Measurements from ENCODE around the gene TEAD3. TPM values are rescaled to one million over a fixed set of nuclear protein-coding genes. Genes with fewer than 3 reads are reported as not detected.
"Not testable (repeated sequence)": the region's sequence is repeated elsewhere in the genome, so short reads cannot be mapped to it uniquely, and the experiment has no call there.

Gene TEAD3
- polyA plus RNA-seq, 1 donor from 2014 or later, result 0.10 TPM

DNA sequence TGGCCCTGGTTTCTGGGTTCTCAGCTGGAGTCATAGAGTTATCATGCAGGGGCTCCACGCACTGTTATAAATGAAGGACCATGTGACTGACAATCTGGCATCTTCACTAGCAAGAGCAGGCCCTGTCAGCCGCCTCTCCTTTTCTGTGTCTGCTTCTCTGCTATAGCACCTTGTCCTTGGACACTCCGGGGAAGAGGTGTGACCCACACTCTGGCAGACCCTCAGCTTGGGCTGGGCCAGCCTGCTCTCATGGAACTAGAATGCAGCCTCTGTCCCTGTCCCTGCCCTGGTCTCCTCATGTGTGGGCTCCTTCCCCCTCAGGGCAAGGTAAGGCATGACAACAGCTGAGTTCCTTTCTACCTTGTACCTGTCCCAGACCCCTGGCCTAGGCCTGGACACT, 55.7 kb downstream of the TEAD3 start:
- Histone ChIP-seq H2AFZ (ENCODE audit: low read depth, low read length) (no peak overlapping the region), H3K27ac (ENCODE audit: low read length) (no peak overlapping the region), H3F3A (ENCODE audit: insufficient read depth, low read length, poor library complexity, severe bottlenecking) (no peaks in the 10 kb centered on the region), H3K4me3 (ENCODE audit: low read length) (no peak overlapping the region), H3K9me2 (ENCODE audit: insufficient read depth, low read length) (no peaks in the 10 kb centered on the region), H4K20me1 (ENCODE audit: insufficient read depth) (no peaks in the 10 kb centered on the region), H3K9me3 (ENCODE audit: low read length) (no peaks in the 10 kb centered on the region), H3K4me2 (ENCODE audit: low read length) (no peak overlapping the region), H3K79me2 (replicated peaks; ENCODE audit: insufficient read depth, low read length) (no peaks in the 10 kb centered on the region), H3K27me3 (ENCODE audit: insufficient read depth, low read depth, low read length) (no peaks in the 10 kb centered on the region), H3K36me3 (ENCODE audit: insufficient read depth, low read length) (no peaks in the 10 kb centered on the region), H3K9ac (ENCODE audit: low read length) (no peak overlapping the region)
- TF ChIP-seq RAD21 (conservative IDR thresholded peaks at IDR 0.05) (no peak), POLR2AphosphoS5 (IDR thresholded peaks at IDR 0.05) (no peak), SMC3 (conservative IDR thresholded peaks at IDR 0.05; ENCODE audit: poor library complexity) (no peak), EZH2 (IDR thresholded peaks at IDR 0.05; ENCODE audit: borderline replicate concordance, insufficient read depth, low read length, poor library complexity, severe bottlenecking) (no peak), MXI1 (conservative IDR thresholded peaks at IDR 0.05; ENCODE audit: poor library complexity, severe bottlenecking) (no peak), EP300 (conservative IDR thresholded peaks at IDR 0.05; ENCODE audit: poor library complexity, severe bottlenecking) (no peak)

- Histone ChIP-seq H3K27ac (ENCODE audit: low read length) (no peak overlapping the region), H3K9ac (ENCODE audit: low read length) (no peak overlapping the region), H4K20me1 (ENCODE audit: insufficient read depth) (no peaks in the 10 kb centered on the region), H3K9me3 (ENCODE audit: low read length) (no peaks in the 10 kb centered on the region), H3K4me2 (ENCODE audit: low read length) (no peak overlapping the region), H2AFZ (ENCODE audit: low read depth, low read length) (no peak overlapping the region), H3F3A (ENCODE audit: insufficient read depth, low read length, poor library complexity, severe bottlenecking) (no peaks in the 10 kb centered on the region), H3K36me3 (ENCODE audit: insufficient read depth, low read length) (no peaks in the 10 kb centered on the region), H3K27me3 (ENCODE audit: insufficient read depth, low read depth, low read length) (no peaks in the 10 kb centered on the region), H3K9me2 (ENCODE audit: insufficient read depth, low read length) (no peaks in the 10 kb centered on the region), H3K79me2 (replicated peaks; ENCODE audit: insufficient read depth, low read length) (no peaks in the 10 kb centered on the region), H3K4me3 (ENCODE audit: low read length) (no peak overlapping the region)
- TF ChIP-seq CTCF (IDR thresholded peaks at IDR 0.05; ENCODE audit: poor library complexity, severe bottlenecking), result no peak
- no peak for TF ChIP-seq RAD21 (conservative IDR thresholded peaks at IDR 0.05)
These were observed 57.6 kb downstream of the TEAD3 start for GRCh38 chr6:35439308-35439707.

- not testable (repeated sequence) for H3K36me3 ChIP-seq (ENCODE audit: insufficient read depth, low read length); H3K4me2 ChIP-seq (ENCODE audit: low read length); H3K9me3 ChIP-seq (ENCODE audit: low read length); H2AFZ ChIP-seq (ENCODE audit: low read depth, low read length); H3F3A ChIP-seq (ENCODE audit: insufficient read depth, low read length, poor library complexity, severe bottlenecking); H3K4me3 ChIP-seq (ENCODE audit: low read length); H3K27me3 ChIP-seq (ENCODE audit: insufficient read depth, low read depth, low read length); H4K20me1 ChIP-seq (ENCODE audit: insufficient read depth); H3K9me2 ChIP-seq (ENCODE audit: insufficient read depth, low read length); H3K27ac ChIP-seq (ENCODE audit: low read length); H3K9ac ChIP-seq (ENCODE audit: low read length); H3K79me2 ChIP-seq (replicated peaks; ENCODE audit: insufficient read depth, low read length)
These were observed 58.4 kb downstream of the TEAD3 start for GRCh38 chr6:35438378-35439065.

Measured in neural cell (in vitro differentiated cells).